Measurements from ENCODE around the gene DCLK1.

DCLK1 gene

DNA sequence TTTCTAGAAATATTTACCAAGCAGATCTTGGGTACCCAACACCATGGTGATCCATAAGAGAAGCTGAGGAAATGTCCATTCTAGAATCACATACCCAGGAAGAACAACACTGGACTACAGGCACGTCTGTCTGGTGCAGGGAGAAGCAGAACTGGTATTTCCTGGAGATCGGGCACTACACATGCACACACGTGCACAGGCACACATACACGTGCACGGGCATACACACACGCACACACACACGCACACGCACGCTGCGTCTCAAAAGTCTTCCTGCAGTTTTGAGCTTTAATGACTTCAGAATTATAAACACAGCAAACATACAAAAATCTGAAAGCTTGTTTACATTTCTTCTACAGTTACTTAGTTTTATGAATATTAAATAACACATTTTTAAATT lies 189.8 kb downstream of the DCLK1 start:
- no peak for DNase-seq (ENCODE audit: low read depth in 1 of 2, low spot score in 1 of 2)
- Histone ChIP-seq H3K27ac (replicated peaks) (no peak overlapping the region), H3K27me3 (ENCODE audit: insufficient read depth, poor library complexity, severe bottlenecking) (no peaks in the 10 kb centered on the region), H3K4me3 (replicated peaks; ENCODE audit: insufficient read depth, low read length) (no peak overlapping the region)
- no peak for TF ChIP-seq REST (IDR thresholded peaks at IDR 0.05; ENCODE audit: insufficient replicate concordance, low read depth)
- TF ChIP-seq, protein P1, sequence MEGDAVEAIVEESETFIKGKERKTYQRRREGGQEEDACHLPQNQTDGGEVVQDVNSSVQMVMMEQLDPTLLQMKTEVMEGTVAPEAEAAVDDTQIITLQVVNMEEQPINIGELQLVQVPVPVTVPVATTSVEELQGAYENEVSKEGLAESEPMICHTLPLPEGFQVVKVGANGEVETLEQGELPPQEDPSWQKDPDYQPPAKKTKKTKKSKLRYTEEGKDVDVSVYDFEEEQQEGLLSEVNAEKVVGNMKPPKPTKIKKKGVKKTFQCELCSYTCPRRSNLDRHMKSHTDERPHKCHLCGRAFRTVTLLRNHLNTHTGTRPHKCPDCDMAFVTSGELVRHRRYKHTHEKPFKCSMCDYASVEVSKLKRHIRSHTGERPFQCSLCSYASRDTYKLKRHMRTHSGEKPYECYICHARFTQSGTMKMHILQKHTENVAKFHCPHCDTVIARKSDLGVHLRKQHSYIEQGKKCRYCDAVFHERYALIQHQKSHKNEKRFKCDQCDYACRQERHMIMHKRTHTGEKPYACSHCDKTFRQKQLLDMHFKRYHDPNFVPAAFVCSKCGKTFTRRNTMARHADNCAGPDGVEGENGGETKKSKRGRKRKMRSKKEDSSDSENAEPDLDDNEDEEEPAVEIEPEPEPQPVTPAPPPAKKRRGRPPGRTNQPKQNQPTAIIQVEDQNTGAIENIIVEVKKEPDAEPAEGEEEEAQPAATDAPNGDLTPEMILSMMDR (IDR thresholded peaks at IDR 0.05; ENCODE audit: insufficient read depth, low read length) = no peak
- no peak for TF ChIP-seq GABPA (IDR thresholded peaks at IDR 0.05; ENCODE audit: low read depth)
- TF ChIP-seq SPI1 (IDR thresholded peaks at IDR 0.05; ENCODE audit: borderline replicate concordance, low read depth) = no peak
- TF ChIP-seq POLR2AphosphoS5 (IDR thresholded peaks at IDR 0.05; ENCODE audit: low read depth) = no peak

DNA sequence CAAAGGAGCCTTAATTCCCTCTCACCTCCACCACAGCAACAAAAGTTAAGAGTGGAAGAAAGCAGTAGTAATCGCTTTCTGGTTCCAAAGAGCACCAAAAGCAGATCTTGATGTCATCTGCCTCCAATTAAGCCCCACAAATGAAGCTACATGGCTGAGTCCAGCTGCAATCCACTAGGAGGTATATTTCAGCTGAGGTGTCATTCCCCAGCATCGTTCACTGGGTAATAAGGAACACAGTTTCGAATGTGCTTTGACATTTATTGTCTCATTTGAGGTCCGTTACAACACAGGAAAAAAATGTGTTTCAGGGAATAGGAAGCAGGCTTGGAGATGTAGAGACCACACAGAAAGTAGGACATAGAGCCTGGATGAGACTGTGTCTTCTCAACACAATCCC lies 190.4 kb downstream of the DCLK1 start:
- H3K4me3 ChIP-seq (replicated peaks; ENCODE audit: insufficient read depth, low read length) = no peak overlapping the region
- H3K27ac ChIP-seq (replicated peaks) = no peak overlapping the region
- no peak for DNase-seq (ENCODE audit: low read depth in 1 of 2, low spot score in 1 of 2)
- no peak for TF ChIP-seq POLR2AphosphoS5 (IDR thresholded peaks at IDR 0.05; ENCODE audit: low read depth)
- no peak for TF ChIP-seq GABPA (IDR thresholded peaks at IDR 0.05; ENCODE audit: low read depth)
- TF ChIP-seq REST (IDR thresholded peaks at IDR 0.05; ENCODE audit: insufficient replicate concordance, low read depth) = no peak
- TF ChIP-seq, protein P1 (IDR thresholded peaks at IDR 0.05; ENCODE audit: insufficient read depth, low read length) = no peak
- no peak for TF ChIP-seq SPI1 (IDR thresholded peaks at IDR 0.05; ENCODE audit: borderline replicate concordance, low read depth)
- H3K27me3 ChIP-seq (ENCODE audit: insufficient read depth, poor library complexity, severe bottlenecking) = no peaks in the 10 kb centered on the region

DNA sequence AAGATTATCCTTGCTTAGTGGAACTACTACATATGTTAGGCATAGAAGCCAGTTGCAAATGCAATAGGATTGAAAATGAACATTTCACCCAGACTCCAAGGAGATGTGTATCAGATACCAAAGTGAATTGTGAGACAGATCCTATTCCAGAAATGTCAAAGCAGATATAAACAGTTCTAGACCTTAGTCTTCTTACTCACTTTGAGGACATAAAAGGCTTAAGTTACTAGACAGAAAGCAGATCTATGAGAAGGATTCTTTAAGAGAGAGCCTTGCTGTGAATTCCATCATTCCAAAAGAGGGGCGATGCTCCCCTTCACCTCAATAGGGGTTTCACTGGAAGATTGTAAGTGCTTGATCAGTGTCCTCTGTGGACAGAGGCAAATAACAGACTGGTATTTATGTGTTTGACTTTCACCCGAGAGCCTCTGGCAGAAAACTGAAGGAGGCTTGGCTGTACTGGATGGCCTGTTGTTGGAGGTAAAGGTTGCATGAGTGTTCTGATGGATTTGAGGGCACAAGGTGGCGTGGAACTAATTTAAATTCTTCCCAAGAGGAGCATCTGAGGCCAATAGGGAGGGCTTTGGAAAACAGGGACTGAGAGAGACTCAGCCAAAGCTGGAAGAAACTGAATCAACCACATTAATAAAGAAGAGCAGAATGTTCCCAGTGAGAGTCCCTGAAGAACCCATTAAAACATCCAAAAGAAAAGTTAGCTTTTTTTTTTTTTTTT lies 194.8 kb downstream of the DCLK1 start:
- H3K27me3 ChIP-seq (ENCODE audit: insufficient read depth, poor library complexity, severe bottlenecking) = no peaks in the 10 kb centered on the region
- TF ChIP-seq GABPA (IDR thresholded peaks at IDR 0.05; ENCODE audit: low read depth) (no peak), POLR2AphosphoS5 (IDR thresholded peaks at IDR 0.05; ENCODE audit: low read depth) (no peak), SPI1 (IDR thresholded peaks at IDR 0.05; ENCODE audit: borderline replicate concordance, low read depth) (no peak), REST (IDR thresholded peaks at IDR 0.05; ENCODE audit: insufficient replicate concordance, low read depth) (no peak)
- TF ChIP-seq, protein P1 (IDR thresholded peaks at IDR 0.05; ENCODE audit: insufficient read depth, low read length) = no peak
- no peak for DNase-seq (ENCODE audit: low read depth in 1 of 2, low spot score in 1 of 2)
- no peak overlapping the region for H3K4me3 ChIP-seq (replicated peaks; ENCODE audit: insufficient read depth, low read length)
- no peak overlapping the region for H3K27ac ChIP-seq (replicated peaks)
